Keratinocyte (primary cell): ENCODE data around the gene NR6A1. TPM values are rescaled to one million over a fixed set of nuclear protein-coding genes. Genes with fewer than 3 reads are reported as not detected.

Experiments used
- DNase-seq: peaks from one replicate; pipeline ENCODE4 v3.0.0-alpha.2; 2011; ENCODE audit warnings: low read depth, missing footprints, low spot score
- FAIRE-seq: peaks from 2 replicates; lab custom pipeline; 2011; peaks lifted over from hg19 to GRCh38; lab: Jason Lieb, UNC
- H2AFZ ChIP-seq: 2 replicates; pipeline ENCODE4 v1.6.0; 2012; ENCODE audit warnings: low read length, control low read depth, inconsistent platforms; ENCODE audit not compliant: control insufficient read depth
- H3K27ac ChIP-seq: 2 replicates; pipeline ENCODE4 v1.5.1; 2011; ENCODE audit warnings: low read length; ENCODE audit not compliant: control insufficient read depth, insufficient read depth
- H3K27me3 ChIP-seq: 3 replicates; pipeline ENCODE4 v1.6.0; 2011; ENCODE audit warnings: low read length; ENCODE audit not compliant: control insufficient read depth, insufficient read depth; ENCODE audit errors: extremely low read depth
- H3K36me3 ChIP-seq, 2 experiments: 2 replicates in 1 of 2; 3 replicates in 1 of 2; pipeline ENCODE4 v1.5.1; 2011; ENCODE audit warnings: low read length in 2 of 2, mild to moderate bottlenecking in 1 of 2; ENCODE audit not compliant: control insufficient read depth in 2 of 2, insufficient read depth in 2 of 2; ENCODE audit errors: extremely low read depth in 1 of 2
- H3K4me1 ChIP-seq: 3 replicates; pipeline ENCODE4 v1.5.1; 2011; ENCODE audit warnings: low read length; ENCODE audit not compliant: control insufficient read depth, insufficient read depth; ENCODE audit errors: extremely low read depth
- H3K4me2 ChIP-seq: 3 replicates; pipeline ENCODE4 v1.6.0; 2011; ENCODE audit warnings: low read depth, low read length; ENCODE audit not compliant: control insufficient read depth, insufficient read depth; ENCODE audit errors: extremely low read depth
- H3K4me3 ChIP-seq, 3 experiments: fragments of 200-600 bp in 1 of 3; sonication (generic) in 1 of 3; 2 replicates in 2 of 3; 3 replicates in 1 of 3; pipeline ENCODE4 v1.5.1; 2011 to 2016; ENCODE audit warnings: low read length in 3 of 3, mild to moderate bottlenecking in 3 of 3, control low read depth in 2 of 3, inconsistent platforms in 1 of 3, low read depth in 1 of 3, mixed read lengths in 1 of 3, mixed run types in 1 of 3, moderate library complexity in 1 of 3; ENCODE audit not compliant: control insufficient read depth in 2 of 3, insufficient read depth in 2 of 3; ENCODE audit errors: extremely low read depth in 1 of 3
- H3K79me2 ChIP-seq: 2 replicates; pipeline ENCODE4 v1.6.0; 2012; ENCODE audit warnings: low read length; ENCODE audit not compliant: control insufficient read depth, insufficient read depth
- H3K9ac ChIP-seq: 3 replicates; pipeline ENCODE4 v1.6.0; 2011; ENCODE audit warnings: low read length; ENCODE audit not compliant: control insufficient read depth, insufficient read depth; ENCODE audit errors: extremely low read depth
- H3K9me1 ChIP-seq: 3 replicates; pipeline ENCODE4 v1.6.0; 2011; ENCODE audit warnings: low read length; ENCODE audit not compliant: control insufficient read depth, insufficient read depth; ENCODE audit errors: extremely low read depth
- H3K9me3 ChIP-seq: 2 replicates; pipeline ENCODE4 v1.5.1; 2012; ENCODE audit warnings: low read depth, low read length; ENCODE audit not compliant: control insufficient read depth
- H4K20me1 ChIP-seq: 3 replicates; pipeline ENCODE4 v1.6.0; 2011; ENCODE audit warnings: low read length; ENCODE audit not compliant: control insufficient read depth, insufficient read depth; ENCODE audit errors: extremely low read depth
- CTCF ChIP-seq, 3 experiments: IDR thresholded peaks in 1 of 3; conservative IDR thresholded peaks in 1 of 3; optimal IDR thresholded peaks in 1 of 3; 2 replicates in 2 of 3; 3 replicates in 1 of 3; pipeline versions ENCODE3 to v1.5.1; 2011; ENCODE audit warnings: low read length in 3 of 3, mild to moderate bottlenecking in 3 of 3, moderate library complexity in 2 of 3, control low read depth in 1 of 3, inconsistent platforms in 1 of 3; ENCODE audit not compliant: insufficient read depth in 2 of 3; ENCODE audit errors: extremely low read depth in 1 of 3
- EZH2 ChIP-seq: IDR thresholded peaks from one replicate; pipeline ENCODE4 v1.6.1; 2012; ENCODE audit warnings: inconsistent platforms, mild to moderate bottlenecking, low read length, moderate library complexity
- dilution Hi-C: fragments of 300-500 bp; cut with MboI; formaldehyde crosslinking; loops from one replicate; pipeline ENCODE4 v1.7.0; 2020; ENCODE audit warnings: low sequenced_read_pairs; ENCODE audit not compliant: extremely low pct_ligation_motif_present
- polyA plus RNA-seq, 5 experiments: library from polyadenylated mRNA; depleted of rRNA in 3 of 5; stranded (reverse) in 3 of 5; stranded (forward) in 1 of 5; unstranded in 1 of 5; fragments of >200 nt; gene quantifications; 1 replicate in 1 of 5; 2 replicates in 3 of 5; 3 replicates in 1 of 5; pipeline versions ENCODE4 v1.2.1 to v1.2.3, GENCODE V29; 2011 to 2012; ENCODE audit warnings: missing spikeins in 2 of 5, low read depth in 1 of 5, low replicate concordance in 1 of 5

NR6A1 gene
- polyA plus RNA-seq, 1 donor (not counting 4 experiments of a cell fraction or from before 2014, with no cell fraction given) = 1.8 TPM

GRCh38 chr9:124559871-124560270, 211.2 kb downstream of the NR6A1 start:
- H3K9ac ChIP-seq = no peak overlapping the region
- no peak overlapping the region for H3K4me2 ChIP-seq
- DNase-seq (no peak), FAIRE-seq (no peak)
- no peaks in the 10 kb centered on the region for H4K20me1 ChIP-seq
- no peaks in the 10 kb centered on the region for H3K79me2 ChIP-seq
- no peaks in the 10 kb centered on the region for H3K36me3 ChIP-seq
- H3K9me1 ChIP-seq = no peaks in the 10 kb centered on the region
- no peaks in the 10 kb centered on the region for H3K27me3 ChIP-seq
- no peak overlapping the region for H3K4me3 ChIP-seq
- H3K4me1 ChIP-seq = peaks cover 3% of the 10 kb centered on the region
- no peak for TF ChIP-seq CTCF (optimal IDR thresholded peaks at IDR 0.05 in 1 of 3, IDR thresholded peaks at IDR 0.05 in 1 of 3, conservative IDR thresholded peaks at IDR 0.05 in 1 of 3; ENCODE audit: extremely low read depth in 1 of 3, insufficient read depth in 2 of 3, low read length in 3 of 3)
- TF ChIP-seq EZH2 = no peak
- no peaks in the 10 kb centered on the region for H3K9me3 ChIP-seq
- no peak overlapping the region for H2AFZ ChIP-seq
- no peak overlapping the region for H3K27ac ChIP-seq
- dilution Hi-C loops = no loop called here

DNA sequence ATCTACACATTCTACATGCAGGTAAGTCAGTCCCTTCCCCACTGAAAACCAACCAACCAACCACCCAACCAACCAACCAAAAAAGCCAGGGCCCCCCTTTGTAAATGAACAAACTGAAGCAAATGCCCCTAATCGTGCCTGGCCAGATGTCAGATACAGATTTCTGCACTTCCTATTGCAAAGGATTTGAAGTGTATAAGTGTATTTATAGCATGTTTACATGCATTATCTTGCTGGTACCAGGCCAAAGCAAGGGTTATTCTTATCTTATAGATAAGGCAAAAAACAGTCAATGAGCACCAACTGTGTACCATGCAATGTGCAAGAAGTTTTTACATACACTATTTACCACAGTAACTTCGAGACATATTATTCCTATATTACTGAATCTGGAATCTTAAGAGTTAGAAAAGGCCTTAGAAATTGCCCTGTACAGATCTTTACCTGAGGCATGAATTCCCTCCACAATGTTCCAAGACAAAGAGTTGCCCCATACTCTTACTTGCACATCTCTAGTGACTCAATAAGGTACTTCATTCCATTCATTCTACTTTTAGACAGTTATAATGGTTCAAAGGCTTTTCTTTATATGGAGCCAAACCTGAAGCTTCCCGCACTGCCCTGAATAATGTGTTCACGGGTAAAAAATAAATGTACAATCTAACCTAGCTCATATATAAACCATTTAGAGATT, 212.2 kb downstream of the NR6A1 start:
- H2AFZ ChIP-seq = no peak overlapping the region
- no peaks in the 10 kb centered on the region for H3K79me2 ChIP-seq
- no peak for TF ChIP-seq EZH2
- TF ChIP-seq CTCF (optimal IDR thresholded peaks at IDR 0.05 in 1 of 3, IDR thresholded peaks at IDR 0.05 in 1 of 3, conservative IDR thresholded peaks at IDR 0.05 in 1 of 3; ENCODE audit: extremely low read depth in 1 of 3, insufficient read depth in 2 of 3, low read length in 3 of 3) = no peak
- H3K4me3 ChIP-seq = no peak overlapping the region
- no peak overlapping the region for H3K27ac ChIP-seq
- H3K27me3 ChIP-seq = no peaks in the 10 kb centered on the region
- DNase-seq = no peak
- no peaks in the 10 kb centered on the region for H3K9me3 ChIP-seq
- H3K9ac ChIP-seq = no peak overlapping the region
- H3K9me1 ChIP-seq = no peaks in the 10 kb centered on the region
- H3K4me2 ChIP-seq = no peak overlapping the region
- H3K36me3 ChIP-seq = no peaks in the 10 kb centered on the region
- peaks cover 4% of the 10 kb centered on the region for H3K4me1 ChIP-seq
- no peak for FAIRE-seq
- H4K20me1 ChIP-seq = no peaks in the 10 kb centered on the region
- dilution Hi-C loops = no loop called here
